Central memory CD8-positive, alpha-beta T cell (primary cell): Measurements from ENCODE around the gene DNAJB5.
"Not testable (repeated sequence)": the region's sequence is repeated elsewhere in the genome, so short reads cannot be mapped to it uniquely, and the experiment has no call there.

Experiments
- ATAC-seq: fragments of 150-1000 bp; cut with Tn5 transposase; replicated peaks from 2 replicates; pipeline ENCODE4 v1.10.0; 2022; ENCODE audit warnings: mild to moderate bottlenecking, moderate FRiP score, moderate number of reproducible peaks; ENCODE audit not compliant: poor library complexity, severe bottlenecking; ENCODE audit errors: extremely low read depth
- DNase-seq, 2 donors: peaks; one replicate each; pipeline ENCODE4 v3.0.0; 2021; ENCODE audit warnings: low spot score in 2 of 2
- H3K27ac Mint-ChIP-seq: one replicate; pipeline ENCODE4 v1.8.0; 2022; ENCODE audit warnings: low read depth, mild to moderate bottlenecking, moderate library complexity, mixed read lengths
- H3K27me3 Mint-ChIP-seq: one replicate; pipeline ENCODE4 v1.8.0; 2022; ENCODE audit warnings: mixed read lengths
- H3K36me3 Mint-ChIP-seq: one replicate; pipeline ENCODE4 v1.8.0; 2022; ENCODE audit warnings: mild to moderate bottlenecking, moderate library complexity, mixed read lengths; ENCODE audit not compliant: insufficient read depth
- H3K4me1 Mint-ChIP-seq: one replicate; pipeline ENCODE4 v1.8.0; 2022; ENCODE audit warnings: mixed read lengths
- H3K4me3 Mint-ChIP-seq: one replicate; pipeline ENCODE4 v1.8.0; 2022; ENCODE audit warnings: mild to moderate bottlenecking, moderate library complexity, mixed read lengths
- H3K9me3 Mint-ChIP-seq: one replicate; pipeline ENCODE4 v1.8.0; 2022; ENCODE audit warnings: mixed read lengths

The DNAJB5 gene

DNA sequence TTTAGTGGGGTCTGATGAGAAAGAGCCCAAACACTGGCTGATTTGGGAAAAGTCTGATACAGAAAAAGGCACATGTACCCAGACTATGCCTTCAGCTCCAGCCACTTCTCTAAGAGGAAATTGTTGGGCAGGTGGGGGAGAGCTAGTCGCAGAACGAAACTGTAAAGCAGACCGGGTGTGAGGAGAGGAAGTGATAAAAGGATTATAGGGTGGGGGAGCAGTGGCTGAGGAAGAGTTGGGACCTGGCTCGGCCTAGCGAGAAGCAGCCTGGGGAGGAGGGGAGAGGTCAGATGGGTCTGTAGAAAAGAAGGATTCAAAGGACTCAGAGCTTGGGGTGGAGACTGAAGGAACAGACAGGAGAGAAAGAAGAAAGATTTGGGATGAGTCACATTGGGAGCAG is 33.9 kb downstream of the DNAJB5 start:
- H3K4me1 Mint-ChIP-seq, H3K4me3 Mint-ChIP-seq, H3K9me3 Mint-ChIP-seq, H3K36me3 Mint-ChIP-seq, H3K27ac Mint-ChIP-seq, ATAC-seq, DNase-seq, H3K27me3 Mint-ChIP-seq: not testable (repeated sequence)

DNA sequence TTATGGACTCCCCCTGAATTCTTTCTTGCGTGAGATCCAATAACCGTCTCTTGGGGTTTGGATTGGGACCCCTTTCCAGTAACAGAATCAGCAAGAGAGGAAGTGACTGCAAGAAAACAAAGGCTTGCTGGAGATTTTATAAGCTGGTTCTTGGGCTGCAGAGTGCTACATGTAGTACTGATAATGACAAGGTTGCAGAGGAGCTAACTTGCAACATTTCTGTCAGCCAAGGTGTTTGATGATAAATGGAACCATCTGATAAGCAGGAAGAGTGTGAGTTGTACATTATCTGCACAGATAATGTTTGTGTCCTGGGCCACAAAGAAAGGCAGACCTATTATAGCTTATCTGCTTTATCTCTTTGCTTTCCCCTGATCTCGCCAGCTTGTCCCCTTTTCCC is 37.1 kb downstream of the DNAJB5 start:
- peaks cover 8% of the 10 kb centered on the region for H3K4me1 Mint-ChIP-seq
- no peak overlapping the region for H3K4me3 Mint-ChIP-seq
- ATAC-seq (no peak), DNase-seq (no peak)
- peaks cover 3% of the 10 kb centered on the region for H3K36me3 Mint-ChIP-seq
- H3K9me3 Mint-ChIP-seq: no peaks in the 10 kb centered on the region
- H3K27ac Mint-ChIP-seq: no peak overlapping the region
- H3K27me3 Mint-ChIP-seq: no peaks in the 10 kb centered on the region

DNA sequence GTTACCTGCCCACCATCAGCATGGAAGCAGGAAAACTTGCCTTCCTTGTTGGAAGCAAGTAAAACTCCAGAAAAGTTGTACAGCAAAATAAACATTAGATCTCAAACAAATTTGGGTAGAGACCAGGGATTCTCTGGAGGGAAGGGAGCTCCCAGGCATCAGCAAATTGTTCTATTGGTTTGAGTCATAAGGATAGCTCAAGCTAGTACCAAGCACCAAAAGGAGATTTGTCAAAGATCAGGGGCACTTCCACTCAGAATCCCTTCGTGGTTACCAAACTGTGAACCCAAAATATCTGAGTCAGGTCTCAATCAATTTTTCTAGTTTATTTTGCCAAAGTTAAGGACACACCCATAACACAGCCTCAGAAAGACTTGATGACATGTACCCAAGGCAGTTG is 37.8 kb downstream of the DNAJB5 start:
- Mint-ChIP-seq H3K4me3 (no peak overlapping the region), H3K4me1 (peaks cover 8% of the 10 kb centered on the region), H3K9me3 (no peaks in the 10 kb centered on the region), H3K27me3 (no peaks in the 10 kb centered on the region), H3K36me3 (peaks cover 3% of the 10 kb centered on the region), H3K27ac (no peak overlapping the region)
- ATAC-seq (no peak), DNase-seq (no peak)

DNA sequence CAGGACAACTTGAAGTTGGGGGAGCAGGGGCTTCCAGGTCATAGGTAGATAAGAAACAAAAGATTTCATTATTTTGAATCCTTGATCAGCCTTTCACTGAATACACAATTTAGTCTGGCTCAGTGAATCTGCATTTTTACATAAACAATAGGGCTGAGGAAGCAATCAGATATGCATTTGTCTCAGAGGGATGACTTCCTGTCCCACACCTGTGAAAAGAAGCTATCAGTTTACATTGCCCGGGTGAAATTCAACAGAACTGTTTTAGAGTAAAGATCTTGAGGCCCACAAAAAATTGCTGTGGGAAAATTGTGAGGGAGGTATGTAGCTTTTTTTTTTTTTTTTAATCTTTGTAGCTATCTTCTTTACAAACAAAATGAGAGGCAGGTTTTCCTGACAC is 38.3 kb downstream of the DNAJB5 start:
- no peak overlapping the region for H3K27ac Mint-ChIP-seq
- peaks cover 8% of the 10 kb centered on the region for H3K4me1 Mint-ChIP-seq
- H3K9me3 Mint-ChIP-seq: no peaks in the 10 kb centered on the region
- H3K27me3 Mint-ChIP-seq: no peaks in the 10 kb centered on the region
- DNase-seq: no peak
- peaks cover 3% of the 10 kb centered on the region for H3K36me3 Mint-ChIP-seq
- H3K4me3 Mint-ChIP-seq: no peak overlapping the region
- no peak for ATAC-seq

DNA sequence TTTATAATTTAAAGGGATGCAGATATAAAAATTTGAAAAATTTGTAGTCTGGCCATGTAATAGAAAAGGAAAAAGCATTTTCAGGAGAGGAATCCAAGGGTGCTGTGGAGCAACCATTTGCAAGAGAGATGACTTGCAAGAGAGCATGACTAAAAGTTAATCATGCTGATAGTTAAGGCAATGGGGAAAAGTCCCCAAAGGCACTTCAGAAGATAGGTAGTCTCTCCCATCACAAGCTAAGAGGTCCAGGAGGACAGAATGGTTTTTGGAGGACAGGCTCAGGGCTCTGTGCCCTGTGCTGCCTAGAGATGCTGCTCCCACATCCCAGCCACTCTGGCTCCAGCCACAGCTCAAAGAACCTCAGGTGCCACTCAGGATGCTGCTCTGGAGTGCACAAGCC is 38.8 kb downstream of the DNAJB5 start:
- DNase-seq (no peak), ATAC-seq (no peak)
- H3K9me3 Mint-ChIP-seq: no peaks in the 10 kb centered on the region
- no peaks in the 10 kb centered on the region for H3K27me3 Mint-ChIP-seq
- peaks cover 3% of the 10 kb centered on the region for H3K36me3 Mint-ChIP-seq
- H3K27ac Mint-ChIP-seq: no peak overlapping the region
- no peak overlapping the region for H3K4me3 Mint-ChIP-seq
- peaks cover 6% of the 10 kb centered on the region for H3K4me1 Mint-ChIP-seq

DNA sequence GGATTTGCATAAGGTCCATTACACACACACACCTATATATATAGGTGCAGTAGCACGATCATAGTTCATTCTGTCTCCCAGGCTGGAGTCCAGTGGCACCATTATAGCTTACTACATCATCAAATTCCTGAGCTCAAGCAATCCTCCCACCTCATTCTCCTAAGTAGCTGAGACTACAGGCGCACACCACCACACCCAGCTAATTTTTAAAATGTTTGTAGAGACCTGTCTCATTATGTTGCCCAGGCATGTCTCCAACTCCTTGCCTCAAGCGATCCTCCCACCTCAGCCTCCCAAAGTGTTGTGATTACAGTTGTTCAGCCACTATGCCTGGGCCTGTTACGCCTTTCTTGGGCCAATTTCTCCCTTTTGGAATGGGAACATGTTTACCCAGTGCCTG is 39.7 kb downstream of the DNAJB5 start:
- H3K27me3 Mint-ChIP-seq: no peaks in the 10 kb centered on the region
- no peak for DNase-seq
- H3K27ac Mint-ChIP-seq: no peak overlapping the region
- no peak overlapping the region for H3K4me3 Mint-ChIP-seq
- H3K9me3 Mint-ChIP-seq: no peaks in the 10 kb centered on the region
- H3K4me1 Mint-ChIP-seq: no peaks in the 10 kb centered on the region
- no peak for ATAC-seq
- peaks cover 2% of the 10 kb centered on the region for H3K36me3 Mint-ChIP-seq

DNA sequence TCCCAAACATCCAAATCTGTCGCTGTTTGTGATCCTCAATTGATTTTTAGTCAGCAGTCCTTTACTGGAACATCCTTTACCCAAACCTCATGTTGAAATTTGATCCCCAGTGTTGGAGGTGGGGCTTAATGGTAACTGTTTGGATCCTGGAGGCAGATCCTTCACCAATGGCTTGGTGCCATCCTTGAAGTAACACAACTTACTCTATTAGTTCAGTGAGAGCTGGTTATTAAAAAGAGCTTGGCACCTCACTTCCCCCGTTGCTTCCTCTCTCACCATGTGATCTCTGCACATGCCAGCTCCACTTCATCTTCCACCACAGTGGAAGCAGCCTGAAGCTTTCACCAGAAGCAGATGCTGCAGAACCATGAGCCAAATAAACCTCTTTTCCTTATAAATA is 40.3 kb downstream of the DNAJB5 start:
- no peaks in the 10 kb centered on the region for H3K27me3 Mint-ChIP-seq
- DNase-seq: no peak
- H3K27ac Mint-ChIP-seq: no peak overlapping the region
- H3K4me3 Mint-ChIP-seq: no peak overlapping the region
- H3K36me3 Mint-ChIP-seq: no peaks in the 10 kb centered on the region
- no peak for ATAC-seq
- H3K4me1 Mint-ChIP-seq: no peaks in the 10 kb centered on the region
- H3K9me3 Mint-ChIP-seq: no peaks in the 10 kb centered on the region

DNA sequence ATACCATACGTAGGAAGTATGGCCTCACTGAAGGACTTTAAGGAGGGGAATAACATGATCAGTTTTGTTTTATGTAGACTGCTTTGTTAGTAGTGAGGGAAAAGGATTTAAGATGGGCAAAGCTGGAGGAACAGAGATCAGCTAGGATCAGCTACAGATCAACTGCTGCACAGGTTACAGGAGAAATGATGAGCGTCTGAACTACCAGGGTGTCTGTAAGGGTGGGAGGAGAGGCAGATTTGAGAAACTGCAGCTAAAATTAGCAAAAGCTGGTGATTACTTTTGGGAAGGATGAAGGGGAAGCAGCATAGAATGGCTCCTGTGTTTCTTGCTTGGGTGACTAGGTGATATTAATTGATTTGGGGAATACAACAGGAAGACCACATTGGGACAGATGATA is 43.6 kb downstream of the DNAJB5 start:
- ATAC-seq (no peak), DNase-seq (no peak)
- H3K9me3 Mint-ChIP-seq: no peaks in the 10 kb centered on the region
- H3K36me3 Mint-ChIP-seq: peaks cover 7% of the 10 kb centered on the region
- no peaks in the 10 kb centered on the region for H3K27me3 Mint-ChIP-seq
- peaks cover 11% of the 10 kb centered on the region for H3K4me1 Mint-ChIP-seq
- no peak overlapping the region for H3K27ac Mint-ChIP-seq
- H3K4me3 Mint-ChIP-seq: no peak overlapping the region

DNA sequence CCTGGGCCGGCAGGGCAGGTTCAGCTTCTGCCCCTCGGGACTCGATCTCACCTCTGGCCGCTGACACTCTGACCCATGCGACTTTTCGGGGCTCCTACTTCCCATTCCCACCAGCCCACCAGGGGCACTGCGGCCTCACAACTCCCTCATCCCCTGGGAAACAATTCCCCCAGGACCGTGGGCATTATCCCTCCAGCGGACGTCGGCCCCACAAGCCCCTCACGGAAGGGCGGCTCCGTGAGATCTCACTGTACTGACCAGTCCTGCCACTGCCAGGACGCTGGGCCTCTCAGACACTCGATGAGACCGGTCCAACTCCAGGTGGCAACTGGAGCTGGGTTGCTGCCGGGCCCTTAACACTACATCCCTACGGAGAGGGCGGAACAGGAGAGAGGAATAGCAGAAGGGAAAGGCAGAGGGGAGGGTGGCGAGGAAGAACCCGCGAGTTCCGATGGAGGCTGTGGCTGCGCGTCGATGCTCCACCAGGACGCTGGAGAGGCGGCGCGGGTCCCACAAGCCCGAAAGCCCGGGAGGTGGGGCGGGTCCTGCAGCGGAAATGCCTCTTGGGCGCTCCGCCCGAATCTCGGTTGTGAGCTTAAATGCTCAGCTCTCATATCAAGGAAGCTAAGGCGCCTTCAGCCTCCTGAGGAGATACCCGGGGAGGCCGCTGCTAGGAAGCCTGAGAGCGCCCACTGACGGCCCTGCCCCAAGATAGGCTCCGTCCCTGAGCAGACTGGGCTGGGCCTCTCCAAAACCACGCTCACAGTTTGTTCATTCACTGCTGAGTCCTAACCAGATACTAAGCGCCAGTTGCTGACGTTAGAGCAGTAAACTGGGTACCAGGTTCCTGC is 46.5 kb downstream of the DNAJB5 start:
- ATAC-seq (peak; percentile 67), DNase-seq (no peak)
- H3K27ac Mint-ChIP-seq: peak overlapping the region; percentile 64

DNA sequence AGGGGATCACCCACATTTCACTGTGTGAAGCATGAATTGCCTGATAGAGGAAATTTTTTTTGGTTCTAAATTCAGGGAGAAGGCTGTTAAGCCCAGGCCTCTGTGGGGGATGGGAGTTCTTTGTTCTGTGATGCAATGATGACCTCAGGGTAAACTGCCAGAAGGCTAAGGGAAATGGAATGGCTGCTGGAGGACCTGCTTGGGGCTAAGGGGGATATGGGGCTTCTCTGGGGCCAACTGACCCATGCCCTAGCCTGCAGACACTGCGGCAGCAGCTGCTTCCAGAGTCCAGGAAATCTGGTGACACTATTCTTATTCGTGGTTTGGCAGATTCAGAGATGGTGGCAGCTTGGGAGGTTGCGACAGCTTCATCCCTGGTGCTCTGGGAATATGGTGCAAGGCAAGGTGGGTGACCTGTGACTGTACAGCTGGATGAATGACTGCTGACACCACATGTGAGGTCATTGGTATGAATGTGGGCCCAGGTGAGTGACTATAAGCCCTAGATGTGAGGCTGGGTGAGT is 52.6 kb downstream of the DNAJB5 start:
- Mint-ChIP-seq H3K4me3 (no peak overlapping the region), H3K27me3 (no peaks in the 10 kb centered on the region), H3K27ac (no peak overlapping the region), H3K4me1 (peaks cover 10% of the 10 kb centered on the region), H3K36me3 (peaks cover 11% of the 10 kb centered on the region), H3K9me3 (no peaks in the 10 kb centered on the region)
- DNase-seq (no peak), ATAC-seq (no peak)

More for the DNA sequence above, 46.5 kb downstream of the DNAJB5 start:
- Mint-ChIP-seq H3K36me3 (peaks cover 7% of the 10 kb centered on the region), H3K4me3 (peak overlapping the region; percentile 37), H3K4me1 (peaks cover 16% of the 10 kb centered on the region), H3K9me3 (no peaks in the 10 kb centered on the region), H3K27me3 (no peaks in the 10 kb centered on the region)

DNA sequence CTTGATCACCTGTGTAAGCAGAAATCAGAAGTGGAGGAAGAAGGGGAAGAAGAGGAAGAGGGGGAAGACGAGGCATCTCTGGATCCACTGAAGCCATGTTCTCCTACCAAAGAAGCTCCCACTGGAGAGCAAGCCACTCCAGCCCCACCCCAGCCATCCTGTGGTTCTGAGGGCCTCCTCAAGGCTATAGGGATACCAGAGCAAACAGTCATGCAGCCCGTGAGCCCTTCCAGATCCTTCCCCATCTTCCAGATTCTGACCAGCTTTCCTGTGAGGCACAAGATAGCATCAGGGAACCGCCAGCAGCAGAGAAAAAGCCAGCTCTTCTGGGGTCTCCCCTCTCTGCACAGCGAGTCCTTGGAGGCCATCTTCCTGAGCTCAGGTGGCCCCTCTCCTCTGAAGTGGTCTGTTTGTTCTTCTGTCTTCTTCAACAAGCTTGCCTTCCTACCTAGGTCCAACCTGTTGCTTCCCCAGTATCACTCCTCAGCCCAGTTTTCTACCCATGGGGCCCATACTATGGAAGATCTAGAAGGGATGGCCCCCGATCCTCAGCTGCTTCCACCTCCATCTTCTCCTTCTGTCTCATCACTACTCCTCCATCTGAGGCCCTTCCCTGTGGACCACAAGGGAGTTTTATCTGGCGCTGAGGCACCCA is 53.5 kb downstream of the DNAJB5 start:
- Mint-ChIP-seq H3K4me3 (no peak overlapping the region), H3K27ac (peak overlapping the region; percentile 55), H3K36me3 (peaks cover 10% of the 10 kb centered on the region), H3K9me3 (no peaks in the 10 kb centered on the region), H3K27me3 (no peaks in the 10 kb centered on the region), H3K4me1 (peaks cover 10% of the 10 kb centered on the region)
- no peak for ATAC-seq
- DNase-seq: no peak

DNA sequence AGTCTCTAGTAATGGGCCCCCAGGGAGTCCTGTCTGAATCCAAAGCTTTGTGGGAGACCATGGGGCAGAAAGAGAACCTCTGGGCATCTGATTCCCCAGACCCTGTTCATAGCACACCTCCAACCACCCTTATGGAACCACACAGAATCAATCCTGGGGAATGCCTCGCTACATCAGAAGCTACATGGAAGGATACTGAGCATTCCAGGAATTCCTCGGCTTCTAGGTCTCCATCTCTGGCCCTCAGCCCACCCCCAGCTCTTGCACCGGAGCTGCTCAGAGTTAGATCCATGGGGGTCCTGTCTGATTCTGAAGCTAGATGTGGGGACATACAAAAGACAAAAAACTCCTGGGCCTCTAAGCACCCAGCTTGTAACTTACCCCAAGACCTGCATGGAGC is 54.5 kb downstream of the DNAJB5 start:
- Mint-ChIP-seq H3K4me1 (peaks cover 10% of the 10 kb centered on the region), H3K27ac (no peak overlapping the region), H3K9me3 (no peaks in the 10 kb centered on the region), H3K4me3 (no peak overlapping the region), H3K36me3 (peaks cover 16% of the 10 kb centered on the region), H3K27me3 (no peaks in the 10 kb centered on the region)
- ATAC-seq (no peak), DNase-seq (no peak)
